ENCODE measurements around the gene NPFFR1.

NPFFR1 gene

DNA sequence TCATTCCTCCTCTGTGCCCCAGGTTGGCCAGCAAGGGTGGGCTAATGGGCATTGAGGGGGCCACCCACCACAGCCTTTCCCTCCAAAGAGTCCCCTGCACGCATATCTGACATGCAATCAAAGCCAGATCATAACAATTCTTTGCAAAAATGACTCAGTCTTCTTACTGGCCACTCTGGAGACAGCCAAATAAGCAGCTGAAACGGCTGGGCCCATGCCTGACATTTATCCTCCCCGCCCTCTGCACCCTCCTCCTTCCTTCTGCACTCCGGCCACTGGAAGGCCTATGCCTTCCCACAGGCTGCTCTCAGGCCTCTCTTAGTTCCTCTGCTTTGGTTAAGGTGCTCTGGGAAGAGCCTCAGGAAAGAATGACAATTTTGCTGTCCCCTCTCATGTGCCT is 29.2 kb upstream of the NPFFR1 start:
- DNase-seq, result no peak

- DNase-seq, result no peak
Measured at GRCh38 chr10:70312249-70312648, 28.4 kb upstream of the NPFFR1 start.

DNA sequence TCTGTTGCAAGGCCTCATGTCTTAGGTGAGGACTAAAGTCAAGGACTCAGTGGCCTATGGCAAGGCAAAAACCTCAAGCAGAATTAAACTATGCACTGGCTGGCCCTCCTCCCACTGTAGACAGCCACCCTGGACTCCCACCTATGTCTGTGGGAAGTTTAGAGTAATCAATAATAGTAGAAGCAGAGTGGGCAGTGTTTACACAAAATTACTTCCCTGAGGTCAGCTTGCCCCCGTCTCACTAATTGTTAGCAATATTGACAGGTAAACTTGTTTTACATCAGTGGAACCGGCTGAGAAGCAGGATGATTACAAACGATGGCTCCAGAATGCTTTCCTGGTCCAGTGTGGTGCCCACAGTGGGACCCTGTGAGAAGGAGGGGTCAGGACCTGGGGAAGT is 27.9 kb upstream of the NPFFR1 start:
- DNase-seq, result no peak

GRCh38 chr10:70309661-70310060 is 25.9 kb upstream of the NPFFR1 start:
- no peak for DNase-seq

DNA sequence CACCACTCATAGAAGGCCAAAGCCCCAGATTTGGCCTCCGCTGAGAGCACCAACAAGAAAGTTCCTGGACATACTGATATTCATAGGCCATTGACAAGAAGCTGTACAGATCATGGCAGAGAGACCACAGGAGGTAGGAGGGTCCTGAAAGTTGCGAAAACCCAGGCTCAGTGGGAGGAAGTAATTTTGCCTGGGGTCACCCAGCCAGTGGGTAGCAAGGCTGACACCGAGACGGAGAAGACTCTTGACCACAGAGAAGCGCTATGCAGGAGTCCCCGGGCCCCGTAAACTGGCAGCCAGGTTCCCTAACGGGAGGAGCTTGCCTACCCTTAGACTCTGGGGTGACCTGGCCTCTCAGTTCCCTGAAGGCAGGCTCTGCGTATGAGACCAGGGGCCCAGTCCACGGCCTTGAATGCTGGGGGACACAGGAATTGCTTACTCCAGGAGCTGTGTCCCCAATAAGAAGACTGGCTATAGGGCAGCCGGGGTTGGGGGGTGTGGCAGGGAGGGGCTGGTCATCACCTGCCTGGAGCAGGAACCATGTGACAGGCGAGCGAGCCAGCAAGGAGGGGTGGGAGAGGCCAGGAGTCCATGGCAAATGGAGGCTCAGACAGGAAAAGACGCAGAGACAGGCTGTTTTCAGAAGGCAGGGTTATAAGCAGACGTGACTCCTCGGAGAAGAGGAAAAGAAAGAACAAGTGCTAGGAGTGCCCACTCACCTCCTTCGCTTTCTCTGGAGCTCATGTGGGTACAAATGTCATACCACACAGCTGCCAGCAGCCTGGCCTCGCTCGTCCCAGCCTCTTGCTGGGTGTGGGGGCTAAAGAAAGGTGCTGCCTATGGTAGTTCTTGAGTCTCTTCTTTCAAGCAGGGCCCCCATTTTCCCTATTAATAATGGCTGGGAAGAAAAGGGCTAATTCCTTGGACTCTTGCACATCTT is 24.6 kb upstream of the NPFFR1 start:
- DNase-seq, result no peak

DNA sequence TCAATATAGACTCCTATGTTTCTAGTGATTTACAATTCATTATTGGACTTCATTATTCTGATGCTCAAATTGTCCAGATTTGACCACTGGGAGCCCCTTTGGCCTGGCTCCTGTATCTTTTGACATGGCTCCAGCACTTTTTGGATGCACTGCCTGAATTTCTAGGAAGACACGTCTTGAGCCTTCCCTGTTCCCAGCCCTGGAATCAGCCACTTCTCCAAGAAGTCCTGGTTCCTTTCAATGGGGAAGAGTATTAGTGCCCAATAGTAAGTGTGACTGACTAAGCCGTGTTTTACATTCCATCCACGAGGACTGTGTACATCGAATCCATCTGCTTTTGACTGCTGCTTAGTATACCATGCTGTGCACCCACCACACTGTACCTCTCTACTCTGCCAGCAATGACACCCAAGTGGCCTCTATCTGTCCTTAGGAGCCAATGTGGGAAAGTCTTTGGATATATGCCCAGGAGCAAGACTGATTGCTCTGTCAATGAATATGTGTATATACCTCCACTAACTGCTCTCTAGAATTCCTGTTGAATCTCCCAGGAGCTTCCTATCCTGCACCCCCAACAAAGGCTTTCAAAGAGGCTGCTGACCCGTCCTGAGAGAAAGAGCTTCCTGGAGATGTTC is 23.2 kb upstream of the NPFFR1 start:
- DNase-seq, result no peak

- DNase-seq, result no peak
Measured at GRCh38 chr10:70306181-70306705, 22.4 kb upstream of the NPFFR1 start.

GRCh38 chr10:70303730-70304129 is 19.9 kb upstream of the NPFFR1 start:
- DNase-seq, result no peak

- DNase-seq, result no peak
Measured at GRCh38 chr10:70302292-70302691, 18.5 kb upstream of the NPFFR1 start.

DNA sequence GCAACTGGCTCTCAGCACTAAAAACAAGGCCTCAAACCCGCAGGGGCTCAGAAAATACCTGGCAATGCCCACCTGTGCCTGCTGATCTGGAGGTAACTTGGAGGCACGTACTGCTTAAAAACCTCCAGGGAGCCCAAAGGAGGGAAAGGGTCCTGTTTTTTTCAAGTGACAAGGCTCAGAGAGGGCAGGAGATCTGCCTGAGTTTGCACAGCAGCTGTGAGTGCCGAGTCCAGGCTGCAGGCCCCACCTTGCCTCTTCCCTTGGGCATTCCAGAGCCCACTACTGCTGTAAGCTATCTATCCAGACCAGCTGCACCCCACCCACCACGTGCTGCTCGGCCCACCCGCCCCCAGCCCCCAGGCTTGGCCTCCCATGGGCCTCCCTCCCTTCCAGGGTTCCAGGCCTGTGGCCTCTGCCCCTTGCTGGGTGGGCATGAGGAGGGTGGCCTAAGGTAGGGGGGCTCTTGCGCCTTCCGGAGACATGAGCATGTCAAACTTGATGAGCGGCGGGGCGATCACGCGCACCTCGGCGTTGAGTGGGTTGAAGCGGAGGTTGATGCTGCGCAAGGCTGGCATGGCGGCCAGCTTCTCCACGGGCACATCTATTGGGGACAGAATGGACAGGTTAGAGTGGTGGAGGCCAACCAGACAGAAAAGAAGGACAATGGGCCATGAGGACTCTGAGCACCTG is 17.2 kb upstream of the NPFFR1 start:
- DNase-seq, result no peak

GRCh38 chr10:70300461-70300860 is 16.7 kb upstream of the NPFFR1 start:
- no peak for DNase-seq

GRCh38 chr10:70299876-70300275 is 16.1 kb upstream of the NPFFR1 start:
- no peak for DNase-seq

DNA sequence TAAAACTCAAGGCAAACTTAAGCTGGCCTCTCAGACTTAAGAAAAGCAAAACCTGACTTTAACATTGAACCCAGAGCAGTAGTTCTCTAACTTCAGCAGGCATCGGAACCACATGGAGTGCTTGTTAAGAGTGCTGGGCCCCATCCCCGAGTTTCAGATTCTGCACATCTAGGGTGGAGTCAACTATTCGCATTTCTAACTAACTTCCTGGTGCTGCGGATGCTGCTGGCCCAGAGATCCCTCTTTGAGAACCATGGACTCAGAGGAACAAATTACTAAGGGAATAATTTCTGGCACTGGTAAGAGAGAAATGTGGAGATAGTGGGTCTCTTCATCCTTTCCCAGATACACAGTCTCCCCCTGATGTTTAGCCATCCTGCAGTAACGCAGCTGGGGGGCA is 14.6 kb upstream of the NPFFR1 start:
- no peak for DNase-seq

- no peak for DNase-seq
Measured at GRCh38 chr10:70297224-70297623, 13.4 kb upstream of the NPFFR1 start.

- peak; percentile 73 for DNase-seq
Measured at GRCh38 chr10:70296406-70296899, 12.6 kb upstream of the NPFFR1 start.

- no peak for DNase-seq
Measured at GRCh38 chr10:70295926-70296325, 12.1 kb upstream of the NPFFR1 start.

DNA sequence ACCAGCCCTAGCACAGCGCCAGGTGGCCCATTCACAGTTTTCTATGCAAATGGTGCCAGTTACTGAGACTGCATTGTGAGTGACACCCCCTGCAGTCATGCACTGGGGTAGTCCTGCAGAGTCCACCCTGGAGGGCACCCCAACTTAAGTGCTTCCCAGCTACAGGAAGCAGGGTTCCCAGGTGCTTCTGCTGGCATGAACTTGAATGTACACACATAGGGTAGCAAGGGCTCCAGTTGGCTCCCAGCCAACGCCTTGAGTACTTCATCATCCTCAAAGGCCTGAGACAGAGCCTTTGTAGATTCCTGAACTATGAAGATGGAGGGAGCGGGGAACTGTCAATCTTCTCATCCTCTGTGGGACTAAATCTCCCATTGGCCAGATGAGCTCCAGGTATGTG is 11.5 kb upstream of the NPFFR1 start:
- DNase-seq, result no peak

DNA sequence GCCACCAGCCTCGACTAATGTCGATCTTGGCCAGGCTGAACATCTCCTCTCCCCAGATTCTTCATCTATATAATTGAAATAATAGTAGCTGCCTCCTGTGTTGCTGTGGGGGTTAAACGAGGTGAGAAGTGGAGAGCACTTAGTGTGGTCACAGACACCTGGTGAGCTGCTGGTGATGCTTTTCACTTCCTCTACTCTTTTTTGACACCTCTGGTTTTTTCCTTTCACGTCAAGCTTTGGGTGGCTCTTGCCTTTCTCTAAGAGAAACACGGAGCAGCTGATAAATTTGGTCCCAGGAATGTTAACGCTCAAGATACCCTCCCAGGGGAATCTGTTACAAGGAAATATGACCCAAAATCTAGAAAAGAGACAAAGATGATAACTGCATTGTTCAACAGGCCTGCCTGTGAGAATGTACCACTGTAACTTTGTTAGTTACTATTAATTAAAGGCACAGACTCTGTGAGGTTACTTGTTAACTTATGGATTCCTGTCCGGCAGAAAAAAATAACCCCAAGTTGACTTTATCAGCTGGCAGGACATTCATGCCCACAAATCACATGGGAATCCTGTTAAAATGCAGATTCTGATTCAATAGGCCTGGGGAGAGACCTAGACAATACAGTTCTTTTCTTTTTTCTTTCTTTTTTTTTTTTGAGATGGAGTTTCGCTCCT is 9.5 kb upstream of the NPFFR1 start:
- no peak for DNase-seq

GRCh38 chr10:70292004-70292403 is 8.2 kb upstream of the NPFFR1 start:
- DNase-seq, result no peak

DNA sequence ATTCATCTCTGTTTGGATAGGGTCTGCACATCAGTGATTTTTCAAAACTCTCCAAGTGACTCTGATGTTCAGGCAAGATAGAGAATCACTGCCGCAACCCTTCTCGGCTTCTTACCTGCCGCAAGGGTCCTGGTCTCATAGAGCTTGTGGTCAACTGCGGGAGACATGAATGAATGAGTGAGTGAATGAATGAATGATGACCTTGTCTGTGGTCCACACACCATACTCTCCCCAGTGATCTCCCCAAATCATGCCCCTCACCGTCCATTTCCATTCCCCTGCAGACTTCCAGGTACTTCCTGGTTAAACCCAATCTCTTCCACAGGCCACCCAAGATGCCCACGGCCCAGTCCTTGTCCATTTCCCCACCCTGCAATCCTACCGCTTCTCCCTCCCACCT is 5.9 kb upstream of the NPFFR1 start:
- no peak for DNase-seq

DNA sequence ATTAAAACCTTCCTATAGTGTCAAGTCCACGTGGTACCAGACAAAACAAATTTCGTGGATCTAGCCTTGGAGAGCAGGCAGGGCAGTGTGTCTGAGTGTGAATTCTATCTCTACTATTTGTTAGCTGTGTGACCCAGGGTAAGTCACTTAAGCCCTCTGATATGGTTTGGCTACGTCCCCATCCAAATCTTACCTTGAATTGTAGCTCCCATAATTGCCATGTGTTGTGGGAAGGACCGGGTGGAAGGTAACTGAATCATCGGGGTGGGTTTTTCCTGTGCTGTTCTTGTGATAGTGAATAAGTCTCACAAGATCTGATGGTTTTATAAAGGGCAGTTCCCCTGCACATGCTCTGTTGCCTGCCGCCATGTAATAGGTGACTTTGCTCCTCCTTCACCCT is 2.8 kb upstream of the NPFFR1 start:
- DNase-seq, result no peak

GRCh38 chr10:70285476-70285831 is 1.6 kb upstream of the NPFFR1 start:
- no peak for DNase-seq

All from NCI-H510A (cell line).